Activated B cell treated with CpG ODN at 0.5 μM for 24 hours (primary cell): ENCODE measurements around the gene RETREG1. TPM values are rescaled to one million over a fixed set of nuclear protein-coding genes. Genes with fewer than 3 reads are reported as not detected.
A peak's percentile ranks its signal among the peaks of the same experiment; 100 is the strongest.

ENCODE experiments used
- ATAC-seq: fragments of 200-7000 bp; cut with Tn5 transposase; one replicate; pipeline ENCODE4 v1.10.0; 2021; ENCODE audit warnings: low read depth, mild to moderate bottlenecking, moderate library complexity
- CTCF ChIA-PET: fragments of 350-600 bp; sonication (Branson Sonifier 250); formaldehyde crosslinking; loops from one replicate; lab custom pipeline; 2021; ENCODE audit warnings: antibody characterized with exemption; lab: Charles Lee
- POLR2A ChIA-PET: fragments of 350-600 bp; sonication (Branson Sonifier 250); formaldehyde crosslinking; loops from one replicate; lab custom pipeline; 2021; ENCODE audit warnings: antibody characterized with exemption; lab: Charles Lee
- DNase-seq: peaks from one replicate; pipeline ENCODE4 v3.0.0; 2022
- H3K27ac Mint-ChIP-seq: one replicate; pipeline ENCODE4 v1.8.0; 2020; ENCODE audit warnings: mixed read lengths
- H3K27me3 Mint-ChIP-seq: one replicate; pipeline ENCODE4 v1.8.0; 2021; ENCODE audit warnings: mixed read lengths
- H3K36me3 Mint-ChIP-seq: one replicate; pipeline ENCODE4 v1.8.0; 2021; ENCODE audit warnings: low read depth, mixed read lengths
- H3K4me1 Mint-ChIP-seq: one replicate; pipeline ENCODE4 v1.8.0; 2021; ENCODE audit warnings: mixed read lengths
- H3K4me3 Mint-ChIP-seq: one replicate; pipeline ENCODE4 v1.8.0; 2020; ENCODE audit warnings: mild to moderate bottlenecking, mixed read lengths
- H3K9me3 Mint-ChIP-seq: one replicate; pipeline ENCODE4 v1.8.0; 2020; ENCODE audit warnings: mixed read lengths
- CTCF ChIP-seq: fragments of 200-600 bp; IDR thresholded peaks from one replicate; pipeline ENCODE4 v1.8.0; 2022; ENCODE audit warnings: antibody characterized with exemption, mild to moderate bottlenecking
- intact Hi-C: fragments of 100-400 bp; cut with micrococcal nuclease; formaldehyde crosslinking; loops from one replicate; pipeline ENCODE4 v1.15.1; 2024
- total RNA-seq: library from RNA; stranded (reverse); gene quantifications from 2 replicates; pipeline ENCODE4 v1.2.3, GENCODE V29; 2022

The RETREG1 gene
- total RNA-seq, 1 donor from 2014 or later: 3.5 TPM

- Mint-ChIP-seq H3K4me3 (no peak overlapping the region), H3K27ac (no peak overlapping the region), H3K36me3 (peaks cover 8% of the 10 kb centered on the region), H3K27me3 (no peaks in the 10 kb centered on the region), H3K4me1 (peaks cover 8% of the 10 kb centered on the region), H3K9me3 (peaks cover 3% of the 10 kb centered on the region)
- ATAC-seq: no peak
- DNase-seq: no peak
- ChIA-PET CTCF (interaction anchor here (1.8 kb wide), 1 partner anchor 97 kb away, joined by 5 read pairs; no protein-coding TSS in a partner anchor), POLR2A (no interaction called here)
- no peak for TF ChIP-seq CTCF
- intact Hi-C loops: no loop called here
These were observed 30.2 kb downstream of the RETREG1 start for GRCh38 chr5:16586556-16586955.

GRCh38 chr5:16585041-16585667 is 31.6 kb downstream of the RETREG1 start:
- no peak overlapping the region for H3K4me3 Mint-ChIP-seq
- POLR2A ChIA-PET: no interaction called here
- intact Hi-C loops: loop anchor here (1.0 kb wide), 1 partner anchor 96 kb away; no protein-coding TSS in a partner anchor
- TF ChIP-seq CTCF: no peak
- peaks cover 6% of the 10 kb centered on the region for H3K36me3 Mint-ChIP-seq
- H3K4me1 Mint-ChIP-seq: peaks cover 8% of the 10 kb centered on the region
- peaks cover 3% of the 10 kb centered on the region for H3K9me3 Mint-ChIP-seq
- CTCF ChIA-PET: interaction anchor here (0.5 to 1.8 kb wide), 3 partner anchors 95 to 344 kb away, joined by 3 to 5 read pairs (median 3); no protein-coding TSS in a partner anchor
- DNase-seq (no peak), ATAC-seq (peak; percentile 56)
- no peaks in the 10 kb centered on the region for H3K27me3 Mint-ChIP-seq
- H3K27ac Mint-ChIP-seq: no peak overlapping the region

- H3K4me3 Mint-ChIP-seq: no peak overlapping the region
- H3K27ac Mint-ChIP-seq: no peak overlapping the region
- ChIA-PET CTCF (no interaction called here), POLR2A (no interaction called here)
- H3K27me3 Mint-ChIP-seq: no peaks in the 10 kb centered on the region
- H3K4me1 Mint-ChIP-seq: peaks cover 8% of the 10 kb centered on the region
- DNase-seq (no peak), ATAC-seq (no peak)
- peaks cover 3% of the 10 kb centered on the region for H3K9me3 Mint-ChIP-seq
- TF ChIP-seq CTCF: no peak
- intact Hi-C loops: no loop called here
- H3K36me3 Mint-ChIP-seq: no peaks in the 10 kb centered on the region
These were observed 34.7 kb downstream of the RETREG1 start for GRCh38 chr5:16582081-16582480.

GRCh38 chr5:16580382-16580781 is 36.4 kb downstream of the RETREG1 start:
- H3K4me1 Mint-ChIP-seq: no peaks in the 10 kb centered on the region
- POLR2A ChIA-PET: no interaction called here
- DNase-seq (no peak), ATAC-seq (no peak)
- CTCF ChIA-PET: no interaction called here
- TF ChIP-seq CTCF: no peak
- no peaks in the 10 kb centered on the region for H3K36me3 Mint-ChIP-seq
- intact Hi-C loops: no loop called here
- no peak overlapping the region for H3K4me3 Mint-ChIP-seq
- no peaks in the 10 kb centered on the region for H3K9me3 Mint-ChIP-seq
- no peaks in the 10 kb centered on the region for H3K27me3 Mint-ChIP-seq
- H3K27ac Mint-ChIP-seq: no peak overlapping the region

- DNase-seq (no peak), ATAC-seq (no peak)
- H3K36me3 Mint-ChIP-seq: no peaks in the 10 kb centered on the region
- intact Hi-C loops: no loop called here
- no peak for TF ChIP-seq CTCF
- no peaks in the 10 kb centered on the region for H3K9me3 Mint-ChIP-seq
- H3K27me3 Mint-ChIP-seq: no peaks in the 10 kb centered on the region
- POLR2A ChIA-PET: no interaction called here
- H3K4me1 Mint-ChIP-seq: no peaks in the 10 kb centered on the region
- no peak overlapping the region for H3K27ac Mint-ChIP-seq
- no peak overlapping the region for H3K4me3 Mint-ChIP-seq
- CTCF ChIA-PET: interaction anchor here (0.7 kb wide), 1 partner anchor 27 kb away, joined by 3 read pairs; no protein-coding TSS in a partner anchor
These were observed 37.5 kb downstream of the RETREG1 start for GRCh38 chr5:16579142-16579847.
